ENCODE measurements around the gene CRELD1.

CRELD1 gene

GRCh38 chr3:9965200-9965875 is 31.7 kb downstream of the CRELD1 start:
- Histone ChIP-seq H3K4me2 (ENCODE audit: low read length) (no peak overlapping the region), H4K20me1 (ENCODE audit: insufficient read depth, low read length) (no peaks in the 10 kb centered on the region), H3K4me1 (ENCODE audit: insufficient read depth, low read length, severe bottlenecking) (no peaks in the 10 kb centered on the region), H3K79me2 (ENCODE audit: insufficient read depth, low read length) (no peaks in the 10 kb centered on the region), H3K27ac (ENCODE audit: low read depth, low read length, poor library complexity, severe bottlenecking) (no peak overlapping the region), H3K9me2 (ENCODE audit: low read depth, low read length) (no peaks in the 10 kb centered on the region), H3F3A (ENCODE audit: insufficient read depth, low read length) (no peaks in the 10 kb centered on the region), H3K9ac (ENCODE audit: low read length) (no peak overlapping the region), H3K36me3 (ENCODE audit: insufficient read depth, low read length) (peaks cover 40% of the 10 kb centered on the region), H3K4me3 (ENCODE audit: low read depth, low read length, poor library complexity, severe bottlenecking) (no peak overlapping the region), H3K9me3 (ENCODE audit: low read length) (no peaks in the 10 kb centered on the region), H2AFZ (ENCODE audit: low read length) (no peak overlapping the region), H3K27me3 (ENCODE audit: insufficient read depth, low read length) (no peaks in the 10 kb centered on the region)
- no peak for TF ChIP-seq CTCF (IDR thresholded peaks at IDR 0.05; ENCODE audit: low read length)
- no peak for TF ChIP-seq EZH2 (IDR thresholded peaks at IDR 0.05; ENCODE audit: borderline replicate concordance, low read length)

GRCh38 chr3:9966841-9967240 is 33.2 kb downstream of the CRELD1 start:
- Histone ChIP-seq H3K79me2 (ENCODE audit: insufficient read depth, low read length) (no peaks in the 10 kb centered on the region), H3K9me2 (ENCODE audit: low read depth, low read length) (no peaks in the 10 kb centered on the region), H3K9me3 (ENCODE audit: low read length) (no peaks in the 10 kb centered on the region), H3K27ac (ENCODE audit: low read depth, low read length, poor library complexity, severe bottlenecking) (no peak overlapping the region), H3F3A (ENCODE audit: insufficient read depth, low read length) (no peaks in the 10 kb centered on the region), H3K27me3 (ENCODE audit: insufficient read depth, low read length) (no peaks in the 10 kb centered on the region), H3K36me3 (ENCODE audit: insufficient read depth, low read length) (peaks cover 55% of the 10 kb centered on the region), H3K9ac (ENCODE audit: low read length) (no peak overlapping the region), H3K4me1 (ENCODE audit: insufficient read depth, low read length, severe bottlenecking) (no peaks in the 10 kb centered on the region), H3K4me3 (ENCODE audit: low read depth, low read length, poor library complexity, severe bottlenecking) (no peak overlapping the region), H3K4me2 (ENCODE audit: low read length) (no peak overlapping the region), H4K20me1 (ENCODE audit: insufficient read depth, low read length) (no peaks in the 10 kb centered on the region), H2AFZ (ENCODE audit: low read length) (no peak overlapping the region)
- no peak for TF ChIP-seq CTCF (IDR thresholded peaks at IDR 0.05; ENCODE audit: low read length)
- no peak for TF ChIP-seq EZH2 (IDR thresholded peaks at IDR 0.05; ENCODE audit: borderline replicate concordance, low read length)

- peaks cover 76% of the 10 kb centered on the region for H3K36me3 ChIP-seq (ENCODE audit: insufficient read depth, low read length)
- H3K27me3 ChIP-seq (ENCODE audit: insufficient read depth, low read length) = no peaks in the 10 kb centered on the region
- no peak overlapping the region for H3K4me3 ChIP-seq (ENCODE audit: low read depth, low read length, poor library complexity, severe bottlenecking)
- no peaks in the 10 kb centered on the region for H3K4me1 ChIP-seq (ENCODE audit: insufficient read depth, low read length, severe bottlenecking)
- no peaks in the 10 kb centered on the region for H3F3A ChIP-seq (ENCODE audit: insufficient read depth, low read length)
- no peak overlapping the region for H2AFZ ChIP-seq (ENCODE audit: low read length)
- no peaks in the 10 kb centered on the region for H4K20me1 ChIP-seq (ENCODE audit: insufficient read depth, low read length)
- H3K9ac ChIP-seq (ENCODE audit: low read length) = no peak overlapping the region
- H3K79me2 ChIP-seq (ENCODE audit: insufficient read depth, low read length) = no peaks in the 10 kb centered on the region
- no peaks in the 10 kb centered on the region for H3K9me2 ChIP-seq (ENCODE audit: low read depth, low read length)
- H3K9me3 ChIP-seq (ENCODE audit: low read length) = no peaks in the 10 kb centered on the region
- H3K27ac ChIP-seq (ENCODE audit: low read depth, low read length, poor library complexity, severe bottlenecking) = no peak overlapping the region
- H3K4me2 ChIP-seq (ENCODE audit: low read length) = no peak overlapping the region
- TF ChIP-seq EZH2 (IDR thresholded peaks at IDR 0.05; ENCODE audit: borderline replicate concordance, low read length) (no peak), CTCF (IDR thresholded peaks at IDR 0.05; ENCODE audit: low read length) (no peak)
Observed at GRCh38 chr3:9969632-9970019, 36.0 kb downstream of the CRELD1 start.
